ENCODE measurements around the gene SUGT1.

SUGT1 gene

DNA sequence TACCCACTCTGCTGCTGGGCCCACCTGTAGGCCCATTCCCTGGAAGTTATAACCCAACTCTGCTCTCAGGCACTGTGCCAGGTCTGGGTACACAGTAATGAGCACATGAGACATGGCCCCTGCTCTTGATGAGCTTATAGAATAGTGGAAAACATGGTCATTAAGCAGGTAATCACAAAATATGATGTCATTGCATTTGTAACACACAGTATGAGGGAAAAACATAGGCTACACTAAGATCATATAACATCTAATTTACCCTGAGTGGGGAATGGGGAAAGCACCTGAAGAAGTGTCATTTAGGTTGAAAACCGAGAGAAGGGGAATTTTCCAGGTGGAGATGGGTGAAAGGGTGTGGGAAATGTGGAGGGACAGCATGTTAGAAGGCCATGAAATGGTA, 90.9 kb downstream of the SUGT1 start:
- Histone ChIP-seq H3K36me3 (ENCODE audit: insufficient read depth, low read length) (no peaks in the 10 kb centered on the region), H2AFZ (ENCODE audit: low read length) (no peak overlapping the region), H3K9me2 (ENCODE audit: low read depth, low read length) (no peaks in the 10 kb centered on the region), H3K4me1 (ENCODE audit: insufficient read depth, low read length, severe bottlenecking) (no peaks in the 10 kb centered on the region), H3K9ac (ENCODE audit: low read length) (no peak overlapping the region), H3K79me2 (ENCODE audit: insufficient read depth, low read length) (no peaks in the 10 kb centered on the region), H3K27me3 (ENCODE audit: insufficient read depth, low read length) (no peaks in the 10 kb centered on the region), H3K4me2 (ENCODE audit: low read length) (no peak overlapping the region), H3F3A (ENCODE audit: insufficient read depth, low read length) (no peaks in the 10 kb centered on the region), H4K20me1 (ENCODE audit: insufficient read depth, low read length) (no peaks in the 10 kb centered on the region), H3K4me3 (ENCODE audit: low read depth, low read length, poor library complexity, severe bottlenecking) (no peak overlapping the region), H3K9me3 (ENCODE audit: low read length) (no peaks in the 10 kb centered on the region), H3K27ac (ENCODE audit: low read depth, low read length, poor library complexity, severe bottlenecking) (no peak overlapping the region)
- no peak for TF ChIP-seq EZH2 (IDR thresholded peaks at IDR 0.05; ENCODE audit: borderline replicate concordance, low read length)
- TF ChIP-seq, protein P1, sequence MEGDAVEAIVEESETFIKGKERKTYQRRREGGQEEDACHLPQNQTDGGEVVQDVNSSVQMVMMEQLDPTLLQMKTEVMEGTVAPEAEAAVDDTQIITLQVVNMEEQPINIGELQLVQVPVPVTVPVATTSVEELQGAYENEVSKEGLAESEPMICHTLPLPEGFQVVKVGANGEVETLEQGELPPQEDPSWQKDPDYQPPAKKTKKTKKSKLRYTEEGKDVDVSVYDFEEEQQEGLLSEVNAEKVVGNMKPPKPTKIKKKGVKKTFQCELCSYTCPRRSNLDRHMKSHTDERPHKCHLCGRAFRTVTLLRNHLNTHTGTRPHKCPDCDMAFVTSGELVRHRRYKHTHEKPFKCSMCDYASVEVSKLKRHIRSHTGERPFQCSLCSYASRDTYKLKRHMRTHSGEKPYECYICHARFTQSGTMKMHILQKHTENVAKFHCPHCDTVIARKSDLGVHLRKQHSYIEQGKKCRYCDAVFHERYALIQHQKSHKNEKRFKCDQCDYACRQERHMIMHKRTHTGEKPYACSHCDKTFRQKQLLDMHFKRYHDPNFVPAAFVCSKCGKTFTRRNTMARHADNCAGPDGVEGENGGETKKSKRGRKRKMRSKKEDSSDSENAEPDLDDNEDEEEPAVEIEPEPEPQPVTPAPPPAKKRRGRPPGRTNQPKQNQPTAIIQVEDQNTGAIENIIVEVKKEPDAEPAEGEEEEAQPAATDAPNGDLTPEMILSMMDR (IDR thresholded peaks at IDR 0.05; ENCODE audit: low read length), result no peak

DNA sequence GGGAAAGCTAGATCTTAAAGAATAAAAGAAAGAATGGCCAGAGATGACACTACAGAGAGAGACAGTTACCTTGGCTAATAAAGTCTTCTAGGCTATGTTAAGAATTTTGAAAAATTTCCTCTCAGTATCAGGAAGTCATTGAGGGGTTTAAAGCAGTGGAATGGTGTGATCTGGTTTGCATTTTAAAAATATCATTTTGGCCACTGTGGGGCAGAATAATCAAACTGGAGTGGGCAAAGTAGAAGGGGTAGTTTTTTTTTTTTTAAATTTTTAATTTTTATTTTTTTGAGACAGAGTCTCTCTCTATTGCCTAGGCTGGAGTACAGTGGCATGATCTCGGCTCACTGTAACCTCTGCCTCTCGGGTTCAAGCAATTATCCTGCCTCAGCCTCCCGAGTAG, 91.4 kb downstream of the SUGT1 start:
- H3K27me3 ChIP-seq (ENCODE audit: insufficient read depth, low read length), result no peaks in the 10 kb centered on the region
- no peak overlapping the region for H3K9ac ChIP-seq (ENCODE audit: low read length)
- no peaks in the 10 kb centered on the region for H3K9me3 ChIP-seq (ENCODE audit: low read length)
- no peaks in the 10 kb centered on the region for H3K9me2 ChIP-seq (ENCODE audit: low read depth, low read length)
- H3K27ac ChIP-seq (ENCODE audit: low read depth, low read length, poor library complexity, severe bottlenecking), result no peak overlapping the region
- no peak overlapping the region for H3K4me2 ChIP-seq (ENCODE audit: low read length)
- H3K4me3 ChIP-seq (ENCODE audit: low read depth, low read length, poor library complexity, severe bottlenecking), result no peak overlapping the region
- no peaks in the 10 kb centered on the region for H3K36me3 ChIP-seq (ENCODE audit: insufficient read depth, low read length)
- no peaks in the 10 kb centered on the region for H3K4me1 ChIP-seq (ENCODE audit: insufficient read depth, low read length, severe bottlenecking)
- H3F3A ChIP-seq (ENCODE audit: insufficient read depth, low read length), result no peaks in the 10 kb centered on the region
- H3K79me2 ChIP-seq (ENCODE audit: insufficient read depth, low read length), result no peaks in the 10 kb centered on the region
- H2AFZ ChIP-seq (ENCODE audit: low read length), result no peak overlapping the region
- TF ChIP-seq, protein P1 (IDR thresholded peaks at IDR 0.05; ENCODE audit: low read length), result no peak
- no peak for TF ChIP-seq EZH2 (IDR thresholded peaks at IDR 0.05; ENCODE audit: borderline replicate concordance, low read length)
- H4K20me1 ChIP-seq (ENCODE audit: insufficient read depth, low read length), result no peaks in the 10 kb centered on the region

DNA sequence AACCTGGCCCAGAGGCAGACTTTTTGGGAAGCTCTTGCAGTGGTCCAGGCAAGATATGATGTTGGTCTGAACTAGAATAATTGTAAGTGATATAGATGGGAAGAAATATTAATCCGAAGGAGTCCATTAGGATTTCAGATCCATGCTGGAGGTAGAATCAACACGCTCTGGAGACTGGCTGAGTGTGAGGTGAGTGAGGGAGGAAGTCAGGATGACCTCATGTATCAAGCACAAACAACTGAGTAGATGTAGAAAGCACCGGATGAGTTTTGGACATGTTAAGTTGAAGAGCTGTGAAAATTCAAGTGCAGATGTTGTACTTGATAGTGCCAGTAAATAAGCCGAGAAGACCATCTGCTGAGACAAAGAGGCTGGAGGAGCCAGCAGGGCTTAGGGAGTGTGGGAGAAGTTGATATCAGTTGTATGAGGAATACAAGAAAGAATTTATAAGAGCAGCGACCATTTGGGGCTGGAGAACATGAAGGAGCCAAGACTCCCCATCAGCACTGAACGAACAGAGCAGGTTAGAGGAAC, 92.3 kb downstream of the SUGT1 start:
- Histone ChIP-seq H3K9me2 (ENCODE audit: low read depth, low read length) (no peaks in the 10 kb centered on the region), H3K27me3 (ENCODE audit: insufficient read depth, low read length) (no peaks in the 10 kb centered on the region)

More for the DNA sequence above, 92.3 kb downstream of the SUGT1 start:
- Histone ChIP-seq H2AFZ (ENCODE audit: low read length) (no peak overlapping the region), H3F3A (ENCODE audit: insufficient read depth, low read length) (no peaks in the 10 kb centered on the region), H3K9me3 (ENCODE audit: low read length) (no peaks in the 10 kb centered on the region), H3K9ac (ENCODE audit: low read length) (no peak overlapping the region), H3K36me3 (ENCODE audit: insufficient read depth, low read length) (no peaks in the 10 kb centered on the region), H3K27ac (ENCODE audit: low read depth, low read length, poor library complexity, severe bottlenecking) (no peak overlapping the region), H3K79me2 (ENCODE audit: insufficient read depth, low read length) (no peaks in the 10 kb centered on the region), H4K20me1 (ENCODE audit: insufficient read depth, low read length) (no peaks in the 10 kb centered on the region), H3K4me2 (ENCODE audit: low read length) (no peak overlapping the region), H3K4me3 (ENCODE audit: low read depth, low read length, poor library complexity, severe bottlenecking) (no peak overlapping the region), H3K4me1 (ENCODE audit: insufficient read depth, low read length, severe bottlenecking) (no peaks in the 10 kb centered on the region)
- no peak for TF ChIP-seq EZH2 (IDR thresholded peaks at IDR 0.05; ENCODE audit: borderline replicate concordance, low read length)
- TF ChIP-seq, protein P1 (IDR thresholded peaks at IDR 0.05; ENCODE audit: low read length), result no peak
